Activated T-cell treated with anti-CD3 and anti-CD28 coated beads for 1 hour (primary cell): ENCODE results near the gene CATSPER1.

Experiments used
- DNase-seq: peaks from one replicate; pipeline ENCODE4 v3.0.0-alpha.2; 2020; ENCODE audit warnings: low read depth

CATSPER1 gene

DNA sequence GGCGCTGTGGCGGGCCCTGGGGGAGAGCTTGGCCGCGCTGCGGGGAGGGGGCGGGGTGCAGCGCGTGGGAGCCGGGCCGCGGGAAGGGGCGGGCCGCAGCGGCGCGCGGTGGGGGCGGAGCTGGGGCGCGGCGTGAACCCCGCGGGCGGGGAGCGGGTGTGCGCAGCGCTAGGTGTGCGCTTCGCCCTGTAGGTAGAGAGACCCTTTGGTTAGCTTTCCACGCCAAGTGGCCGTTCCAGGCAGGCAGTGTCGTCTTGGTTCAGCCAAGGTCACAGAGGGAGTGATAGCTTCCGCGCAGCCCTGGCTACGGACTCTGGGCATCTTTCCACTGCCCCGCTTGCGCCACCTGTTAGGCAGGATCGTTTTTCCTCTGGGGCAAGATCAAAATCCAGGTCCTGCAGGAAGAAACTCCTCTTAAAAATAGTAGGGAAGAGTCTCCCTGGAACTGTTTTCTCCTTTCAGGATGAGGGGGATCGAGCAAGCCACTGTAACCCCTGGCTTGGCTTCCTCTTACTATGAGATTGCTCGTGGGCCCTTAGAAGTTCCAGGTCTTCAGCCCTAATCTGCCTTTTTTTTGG lies 23.5 kb downstream of the CATSPER1 start:
- no peak for DNase-seq

DNA sequence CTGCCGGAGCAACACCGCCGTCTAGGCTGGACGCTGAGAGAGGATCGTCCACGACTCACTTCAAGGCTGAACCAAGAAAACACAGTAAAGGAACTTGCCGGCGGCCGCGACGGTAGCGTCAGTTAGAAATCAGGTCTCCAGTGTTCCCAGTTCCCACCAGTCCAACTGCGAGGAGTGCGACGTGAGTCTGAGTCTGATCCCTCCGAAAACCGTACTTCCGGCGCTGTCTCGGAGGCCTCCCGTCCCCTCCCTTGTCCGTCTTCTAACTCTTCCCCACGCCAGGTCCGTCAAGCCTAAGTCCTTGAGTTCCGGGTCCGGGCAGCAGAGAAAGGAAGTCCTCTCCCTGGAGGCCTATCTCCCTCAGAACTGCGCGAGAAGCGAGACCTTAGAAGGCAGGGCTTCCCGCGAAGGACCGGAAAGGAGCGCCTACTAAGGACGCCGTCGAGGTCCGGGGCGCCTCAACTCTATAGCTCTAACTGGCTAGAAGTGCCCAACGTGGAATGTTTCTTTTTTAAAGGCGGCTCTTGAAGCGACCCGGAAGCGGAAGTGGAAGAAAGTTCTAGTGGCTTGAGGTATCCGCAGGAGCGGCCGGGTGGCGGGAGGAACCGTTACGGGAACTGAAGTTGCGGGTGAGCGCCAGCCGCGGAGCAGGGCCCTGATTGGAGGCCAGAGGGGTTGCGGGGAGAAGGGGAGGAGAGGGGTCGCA lies 24.2 kb downstream of the CATSPER1 start, which contains the start of the genes BANF1 and EIF1AD:
BANF1 (plus strand) TSS at position 562 of the 706 bp plus-strand sequence. CDS start 748 bp downstream, outside the sequence.
EIF1AD (minus strand) TSS at position 216 of the 706 bp plus-strand sequence. CDS start 1,768 bp downstream, outside the sequence.
- peak; percentile 82 for DNase-seq

DNA sequence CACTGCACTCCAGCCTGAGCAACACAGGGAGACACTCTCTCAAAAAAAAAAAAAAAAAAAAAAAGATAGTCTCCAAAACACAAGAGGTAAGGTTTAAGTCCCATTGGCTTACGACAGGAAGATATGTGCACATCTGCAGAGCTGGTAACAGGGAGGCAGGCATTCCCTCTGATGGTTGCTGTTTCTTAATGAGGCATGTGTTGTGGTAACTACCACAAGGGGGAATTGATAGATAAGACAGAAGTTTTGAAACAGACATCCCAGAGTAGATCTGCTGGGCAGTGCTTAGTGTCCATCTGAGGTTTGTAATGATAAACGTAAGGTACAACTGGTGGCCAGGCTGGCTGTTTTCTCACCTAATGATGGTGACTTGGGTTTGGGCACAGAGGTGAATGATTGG lies 29.0 kb downstream of the CATSPER1 start:
- DNase-seq, result no peak

DNA sequence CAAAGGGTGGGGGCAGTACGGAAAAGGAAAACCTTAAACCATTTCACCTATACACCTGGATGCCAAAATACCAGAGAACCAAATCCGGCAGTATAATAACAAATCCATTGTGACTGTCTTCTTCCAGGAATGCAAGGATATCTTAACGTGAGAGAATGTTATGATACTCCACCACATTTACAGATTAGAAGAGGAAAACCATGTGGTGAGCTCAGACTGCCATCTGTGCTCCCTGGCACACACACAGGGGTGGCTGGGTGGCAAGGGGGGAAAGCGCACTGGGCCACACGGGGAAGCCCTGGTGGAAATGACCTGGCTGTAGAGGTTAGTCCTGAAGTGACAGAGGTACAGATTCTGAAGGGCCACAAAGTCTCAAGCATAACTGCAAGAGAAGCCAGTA lies 34.2 kb downstream of the CATSPER1 start:
- no peak for DNase-seq

DNA sequence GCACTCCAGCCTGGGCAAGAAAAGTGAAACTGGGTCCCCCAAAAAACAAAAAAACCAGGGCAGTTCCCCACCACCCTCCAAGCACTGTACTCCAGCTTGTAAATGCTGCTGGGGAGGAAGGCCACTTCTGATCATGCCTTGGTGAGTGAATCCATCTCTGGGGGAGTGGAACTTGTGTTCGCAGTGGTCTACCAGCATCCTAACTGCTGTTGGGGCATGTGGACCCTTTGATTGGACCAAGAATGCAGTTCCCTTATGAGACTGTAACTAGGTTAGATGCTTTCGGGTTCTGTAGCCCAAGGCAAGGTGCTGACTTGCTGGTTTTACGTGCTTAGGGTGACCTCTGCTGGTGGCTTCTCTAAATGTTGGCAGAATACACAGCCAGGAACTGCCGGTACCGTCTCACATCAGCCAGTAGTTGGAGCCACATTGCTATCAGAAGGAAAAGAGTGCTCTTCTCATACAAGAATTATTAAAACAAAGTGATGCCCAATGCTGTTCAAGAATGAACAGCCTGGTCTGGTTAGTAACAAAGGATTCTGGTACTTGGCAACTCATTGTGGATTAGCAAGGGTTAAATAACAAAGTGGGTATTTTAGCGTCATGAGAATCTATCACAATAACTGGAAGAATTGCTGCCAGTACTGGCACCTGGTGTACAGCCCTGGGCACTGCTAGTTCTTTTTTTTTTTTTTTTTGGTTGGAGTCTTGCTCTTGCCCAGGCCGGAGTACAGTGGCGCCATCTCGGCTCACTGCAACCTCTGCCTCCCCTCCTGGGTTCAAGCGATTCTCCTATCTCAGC lies 37.3 kb downstream of the CATSPER1 start:
- DNase-seq, result peak; percentile 89

DNA sequence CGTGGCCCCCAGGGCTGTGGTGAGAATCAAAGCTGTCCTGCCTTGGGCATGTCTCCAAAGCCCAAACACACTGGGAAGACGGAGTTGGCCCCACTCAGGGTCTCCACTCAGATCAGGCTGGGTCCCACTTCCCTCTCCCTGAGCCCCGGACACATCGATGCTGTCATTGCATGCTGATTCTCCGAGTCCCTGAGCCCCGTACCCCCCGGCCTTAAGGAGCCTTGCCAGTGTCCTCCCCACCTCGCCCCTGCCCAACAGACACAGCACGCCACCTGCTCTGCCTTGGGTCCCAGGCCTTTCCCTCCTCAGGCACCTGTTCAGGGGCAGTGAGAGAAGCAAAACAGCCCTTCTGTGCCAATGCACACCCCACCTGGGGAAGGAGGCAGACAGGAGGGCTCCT lies 38.9 kb downstream of the CATSPER1 start:
- DNase-seq, result no peak

DNA sequence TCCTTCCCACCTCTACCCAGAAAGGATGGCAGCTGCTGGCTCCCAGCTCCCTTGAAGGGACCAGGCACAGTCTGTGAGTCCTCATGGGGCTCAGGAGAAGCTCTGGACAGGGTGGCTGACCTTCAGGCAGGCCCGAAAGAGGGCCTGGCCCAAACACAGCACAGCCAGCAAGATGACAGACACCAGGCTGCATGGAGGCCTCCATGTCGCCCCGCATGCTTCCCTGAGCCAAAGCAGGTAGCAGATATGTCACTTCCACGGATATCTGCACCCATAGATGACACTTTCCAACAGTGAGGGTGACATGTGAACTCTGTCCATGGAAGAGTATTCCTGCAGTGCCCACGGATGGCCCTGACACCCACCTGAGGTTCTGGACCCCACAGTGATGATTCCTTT lies 42.7 kb downstream of the CATSPER1 start:
- DNase-seq, result no peak

DNA sequence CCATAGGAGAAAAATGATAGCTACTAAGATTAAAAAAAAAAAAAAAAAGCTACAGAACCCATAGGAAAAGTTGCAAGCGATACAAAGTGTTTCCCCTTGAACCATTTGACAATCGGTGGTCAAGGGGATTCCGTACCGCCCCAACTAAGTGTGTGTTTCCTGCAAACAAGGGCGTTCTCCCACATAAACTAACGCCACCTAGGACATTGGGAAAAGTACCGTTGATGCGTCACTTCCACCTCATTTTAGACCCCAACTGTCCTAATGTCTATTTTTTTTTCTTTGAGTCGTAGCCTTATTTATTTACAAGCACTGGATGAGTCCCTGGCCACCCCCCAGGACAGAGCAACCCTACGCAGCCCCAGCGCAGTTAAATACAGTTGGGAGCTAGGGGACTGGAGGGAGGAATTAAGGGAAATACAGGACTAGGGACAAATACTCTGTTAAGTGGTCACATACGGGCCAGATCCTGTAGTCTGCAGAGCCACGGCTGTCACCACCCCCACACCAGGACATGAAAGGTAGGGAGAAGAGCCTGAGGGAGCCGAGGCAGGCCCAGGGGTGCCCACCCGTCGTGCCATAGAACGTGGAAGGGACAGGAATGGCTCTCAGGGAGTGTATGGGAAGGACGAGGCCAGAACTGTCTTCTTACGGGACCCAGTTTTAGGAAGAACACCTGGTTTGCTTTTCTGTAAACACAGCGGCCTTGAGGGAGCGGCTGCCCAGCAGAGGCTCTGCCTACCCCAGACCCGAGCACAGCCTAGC lies 43.3 kb downstream of the CATSPER1 start:
- DNase-seq, result no peak

DNA sequence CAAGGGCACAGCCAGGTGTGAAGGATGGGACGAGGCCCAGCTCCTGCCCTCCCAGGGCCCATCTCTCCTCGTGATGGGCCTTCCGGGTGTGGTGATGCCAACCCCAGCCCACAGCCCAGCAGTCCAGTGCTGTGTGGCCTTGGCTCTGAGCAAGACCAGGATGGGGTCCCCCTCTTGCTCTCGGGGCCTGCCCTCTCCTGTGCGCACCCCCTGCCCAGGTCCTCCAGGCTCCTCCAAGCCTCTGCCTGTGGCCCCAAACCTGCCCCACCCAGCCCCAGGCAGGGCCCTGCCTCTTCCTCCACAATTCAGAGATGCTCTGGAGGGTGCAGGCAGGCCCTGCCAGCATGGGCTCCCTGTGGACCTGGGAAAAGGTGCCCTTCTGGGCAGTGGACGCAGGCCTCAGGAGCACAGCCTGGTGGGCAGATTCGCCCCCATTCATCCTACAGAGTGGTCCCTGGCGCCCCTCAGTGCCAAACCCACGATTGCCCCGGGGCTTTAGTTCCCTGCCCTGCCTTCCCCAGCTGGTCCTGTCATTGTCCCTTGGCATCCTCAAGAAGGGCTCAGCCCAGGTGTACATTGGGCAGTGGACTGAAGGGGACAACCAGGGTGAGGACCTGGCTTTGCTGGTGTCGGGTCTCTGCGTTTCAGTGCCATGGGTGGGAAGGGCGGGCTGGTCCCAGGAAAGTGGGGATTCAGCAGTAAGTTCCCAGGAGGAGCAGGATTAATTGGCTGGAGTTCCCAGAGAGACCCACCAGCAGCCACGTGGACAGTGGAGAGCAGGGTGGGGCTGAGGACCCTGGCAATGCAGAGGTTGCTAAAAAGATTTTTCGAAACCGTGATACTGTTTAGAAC lies 44.1 kb downstream of the CATSPER1 start:
- DNase-seq, result no peak

DNA sequence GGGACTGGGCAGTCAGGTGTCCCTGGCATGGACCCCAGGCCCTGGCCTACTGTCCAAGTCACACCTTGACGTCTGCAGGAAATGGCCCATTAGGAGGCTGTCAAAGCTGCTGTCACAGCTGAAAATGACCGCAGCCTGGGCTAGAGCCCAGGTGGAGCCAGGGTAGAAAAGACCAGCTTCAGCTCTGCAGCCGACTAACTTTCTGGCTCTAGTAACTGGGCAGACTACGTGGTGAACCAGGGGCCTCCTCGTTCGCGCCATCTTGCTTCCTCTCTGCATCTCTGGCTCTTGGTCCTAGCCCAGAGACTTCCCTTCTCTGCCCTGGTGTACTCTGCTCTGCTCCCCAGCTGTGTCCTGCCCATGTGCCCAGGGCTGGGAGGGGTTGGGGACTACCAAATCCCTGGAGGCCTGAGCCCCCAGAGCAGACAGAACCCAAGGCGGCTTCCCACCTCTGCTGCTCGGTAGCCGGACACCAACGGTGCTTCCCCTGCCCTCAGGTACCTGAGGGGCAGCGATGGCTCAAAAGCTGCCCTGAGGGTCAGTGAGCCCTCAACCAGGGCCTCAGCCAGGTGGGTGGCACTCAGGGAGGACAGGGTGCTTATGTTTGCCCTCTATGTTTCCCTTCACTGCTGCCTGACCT lies 45.1 kb downstream of the CATSPER1 start:
- no peak for DNase-seq

DNA sequence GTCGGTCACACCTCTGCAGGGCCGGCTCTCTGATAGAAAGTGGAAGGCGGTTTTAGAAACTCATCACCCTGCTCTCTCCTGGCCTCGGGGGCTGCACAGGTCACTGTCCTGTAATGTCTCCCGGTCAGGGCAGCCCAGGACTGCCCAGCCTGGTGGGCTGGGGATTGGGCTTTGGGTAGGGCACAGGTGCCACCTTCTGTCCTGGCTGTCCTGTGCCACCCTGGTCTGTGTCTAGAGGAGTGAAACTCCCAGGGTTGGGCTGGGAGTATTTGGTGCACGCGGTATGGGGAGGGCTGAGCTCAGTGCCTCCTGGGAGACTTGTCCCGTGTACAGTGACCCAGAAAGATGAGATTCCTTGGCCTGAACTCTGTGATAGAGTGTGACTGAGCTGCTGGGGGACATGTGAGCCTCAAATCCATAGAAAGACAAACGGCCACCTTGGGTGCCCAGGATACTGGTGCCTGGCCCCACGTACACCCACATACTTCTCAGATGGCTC lies 47.0 kb downstream of the CATSPER1 start:
- no peak for DNase-seq

DNA sequence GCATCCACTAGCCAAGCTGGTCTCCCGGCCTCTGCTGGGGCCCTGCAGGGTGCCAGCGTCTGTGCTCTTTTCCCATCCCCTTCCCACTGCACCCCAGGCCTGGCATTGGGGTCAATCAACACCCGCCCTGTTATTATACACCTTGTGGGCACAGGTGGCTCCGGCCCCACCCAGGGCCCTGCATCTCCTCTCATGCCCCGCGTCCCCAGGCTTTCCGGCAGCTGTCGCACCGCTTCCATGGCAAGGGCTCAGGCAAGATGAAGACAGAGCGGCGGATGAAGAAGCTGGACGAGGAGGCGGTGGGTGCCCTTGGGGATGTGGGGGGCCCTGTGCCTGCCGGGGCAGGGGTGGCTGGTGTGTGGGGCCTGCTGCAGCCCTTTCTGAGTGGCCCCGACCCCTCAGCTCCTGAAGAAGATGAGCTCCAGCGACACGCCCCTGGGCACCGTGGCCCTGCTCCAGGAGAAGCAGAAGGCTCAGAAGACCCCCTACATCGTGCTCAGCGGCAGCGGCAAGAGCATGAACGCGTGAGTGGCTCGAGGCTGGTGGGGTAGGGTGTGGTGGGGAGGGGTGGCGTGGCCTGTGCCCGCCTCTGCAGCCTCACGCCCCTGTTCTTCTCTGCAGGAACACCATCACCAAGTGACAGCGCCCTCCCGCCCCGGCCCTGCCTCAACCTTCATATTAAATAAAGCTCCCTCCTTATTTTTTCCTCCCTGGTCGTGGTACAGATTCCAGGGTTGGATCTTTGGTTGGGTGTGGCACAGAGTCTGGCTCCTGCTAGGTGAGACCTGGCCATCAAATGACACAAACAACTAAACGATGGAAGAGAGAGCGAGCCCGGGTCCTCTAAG lies 47.7 kb downstream of the CATSPER1 start:
- DNase-seq, result no peak

DNA sequence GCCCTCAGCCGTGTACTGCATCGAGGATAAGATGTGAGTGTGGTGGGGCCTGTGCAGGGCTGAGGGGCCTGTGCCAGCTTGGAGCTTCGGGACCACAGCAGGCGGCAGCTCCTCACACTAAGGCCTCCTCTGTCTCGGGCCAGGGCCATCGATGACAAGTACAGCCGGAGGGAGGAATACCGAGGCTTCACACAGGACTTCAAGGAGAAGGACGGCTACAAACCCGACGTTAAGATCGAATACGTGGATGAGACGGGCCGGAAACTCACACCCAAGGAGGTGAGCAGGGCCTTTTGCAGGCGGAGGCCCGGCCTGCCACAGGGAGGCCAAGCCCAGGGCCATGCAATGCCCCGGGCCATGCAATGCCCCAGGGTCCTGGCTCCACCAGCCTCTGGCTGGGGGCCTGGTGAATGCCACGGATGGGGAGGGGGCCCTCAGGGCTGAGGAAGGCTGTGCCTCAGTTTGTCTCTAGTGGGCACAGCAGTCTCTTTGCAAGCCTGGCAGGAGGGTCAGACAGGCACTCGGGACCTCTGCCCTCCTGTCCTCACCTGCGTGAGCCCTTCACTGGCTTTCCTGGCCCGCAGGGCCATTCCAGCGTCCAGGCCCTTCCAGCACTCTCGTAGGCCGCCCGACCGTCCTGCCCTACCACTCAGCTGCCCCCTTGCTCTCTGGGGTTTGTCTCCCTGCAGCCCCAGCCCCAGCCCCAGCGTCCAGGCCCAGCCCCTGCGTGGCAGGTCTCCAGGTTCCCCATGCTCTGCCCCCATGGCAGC lies 48.5 kb downstream of the CATSPER1 start:
- DNase-seq, result no peak

DNA sequence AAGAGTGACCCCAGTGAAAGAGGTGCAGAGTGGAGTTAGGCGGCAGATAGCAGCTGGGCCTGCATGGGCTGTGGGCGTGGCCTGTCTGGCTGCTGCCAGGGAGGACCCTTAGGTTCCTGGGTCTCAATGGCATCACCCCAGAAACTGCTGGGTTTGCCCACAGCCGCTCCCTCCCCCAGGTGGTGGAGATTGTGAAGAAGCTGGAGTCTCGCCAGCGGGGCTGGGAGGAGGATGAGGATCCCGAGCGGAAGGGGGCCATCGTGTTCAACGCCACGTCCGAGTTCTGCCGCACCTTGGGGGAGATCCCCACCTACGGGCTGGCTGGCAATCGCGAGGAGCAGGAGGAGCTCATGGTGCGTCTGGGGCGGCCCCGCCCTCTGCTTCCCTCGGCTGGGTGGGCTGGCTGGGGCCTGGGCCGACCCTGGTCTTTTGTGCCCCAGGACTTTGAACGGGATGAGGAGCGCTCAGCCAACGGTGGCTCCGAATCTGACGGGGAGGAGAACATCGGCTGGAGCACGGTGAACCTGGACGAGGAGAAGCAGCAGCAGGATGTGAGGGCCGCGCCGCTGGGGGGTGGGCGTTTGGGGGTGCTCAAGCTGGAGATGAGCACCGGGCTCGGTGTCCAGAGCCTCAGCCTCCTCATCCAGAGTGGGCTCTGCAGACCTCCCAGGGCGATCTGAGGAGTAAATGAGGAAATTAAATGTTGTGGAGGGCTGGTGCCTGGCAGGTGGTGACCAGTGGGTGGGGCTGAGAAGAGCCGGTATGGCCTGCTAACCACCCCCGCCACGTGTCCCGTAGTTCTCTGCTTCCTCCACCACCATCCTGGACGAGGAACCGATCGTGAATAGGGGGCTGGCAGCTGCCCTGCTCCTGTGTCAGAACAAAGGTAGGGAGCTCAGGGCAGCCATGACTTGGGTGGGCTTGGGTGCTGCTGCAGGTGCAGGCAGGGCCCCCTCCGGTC lies 49.8 kb downstream of the CATSPER1 start:
- DNase-seq, result no peak

DNA sequence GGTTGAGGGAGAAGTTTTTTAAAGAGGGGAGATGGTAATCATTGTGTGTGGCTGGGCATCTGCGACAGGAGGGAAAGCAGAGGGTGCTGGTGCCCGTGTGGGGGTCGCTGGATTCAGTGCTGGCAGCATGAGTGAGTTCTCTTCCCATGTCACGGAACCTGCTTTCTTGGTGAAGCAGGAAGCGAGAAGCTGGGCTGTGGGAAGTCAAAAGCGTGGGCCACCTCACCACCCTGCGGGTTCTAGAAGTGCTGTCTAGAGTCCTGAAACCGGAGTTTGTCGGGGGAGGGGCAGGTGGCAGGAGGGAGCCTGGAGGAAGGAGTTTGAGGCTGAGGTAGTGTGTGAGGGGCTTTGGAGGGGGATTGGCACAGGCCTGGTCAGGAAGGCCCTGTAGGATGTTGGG lies 50.5 kb downstream of the CATSPER1 start:
- no peak for DNase-seq

DNA sequence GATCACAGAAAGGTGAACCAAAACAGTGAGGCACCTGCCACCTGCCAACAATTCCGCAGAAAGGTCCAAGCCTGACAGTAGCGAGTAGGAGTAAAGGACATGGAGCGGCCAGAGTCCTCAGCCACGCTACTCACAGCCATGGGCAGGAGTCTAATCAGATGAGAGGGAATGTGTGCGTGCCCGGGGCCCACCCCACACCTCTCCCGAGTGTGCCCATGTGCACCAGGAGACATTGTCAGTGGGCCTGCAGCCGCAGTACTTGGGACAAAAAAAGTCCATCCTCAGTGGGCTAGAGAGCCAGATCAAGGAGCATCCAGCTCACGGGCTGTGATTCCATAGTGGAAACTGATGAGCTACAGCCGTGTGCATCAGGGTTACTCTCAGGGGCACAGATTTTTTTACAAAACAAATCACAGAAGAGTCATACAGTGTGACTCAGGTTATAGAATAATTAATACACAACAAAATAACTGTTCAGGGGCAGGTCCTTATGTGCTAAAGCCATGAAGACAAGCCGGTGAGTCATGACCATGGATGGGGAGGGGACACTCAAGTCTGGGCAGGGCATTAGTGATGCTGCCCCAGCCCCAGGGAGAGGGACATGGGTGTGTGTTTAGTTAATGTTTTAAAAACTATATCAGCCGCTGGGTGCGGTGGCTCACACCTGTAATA lies 52.7 kb downstream of the CATSPER1 start:
- DNase-seq, result no peak

DNA sequence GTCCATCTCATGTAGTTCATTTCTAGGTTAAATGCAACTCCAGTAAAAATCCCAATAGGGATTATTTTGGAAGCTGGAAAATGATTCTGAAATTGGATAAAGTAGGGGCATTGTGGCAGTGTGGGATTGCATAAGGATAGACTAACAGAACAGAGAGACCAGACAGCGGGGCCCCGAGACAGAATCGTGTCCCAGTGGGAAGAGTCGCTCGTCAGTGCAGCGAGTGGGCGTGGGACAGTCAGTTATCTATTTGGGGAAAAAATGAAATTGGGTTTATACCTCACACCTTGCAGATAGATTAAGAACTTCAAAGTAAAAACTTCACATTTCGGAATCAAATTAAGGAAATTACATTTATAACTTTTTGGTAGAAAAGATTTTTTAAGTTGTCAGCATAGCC lies 54.2 kb downstream of the CATSPER1 start:
- DNase-seq, result no peak
